Neuronal stem cell (in vitro differentiated cells): ENCODE measurements around the gene RNF224.

Source experiments
- DNase-seq: peaks from one replicate; pipeline ENCODE4 v3.0.0-alpha.2; 2013; ENCODE audit warnings: low spot score
- H2AFZ ChIP-seq: one replicate; pipeline ENCODE4 v1.6.1; 2013; ENCODE audit warnings: mild to moderate bottlenecking, low read length, inconsistent platforms
- H2AK5ac ChIP-seq: 2 replicates; pipeline ENCODE4 v1.6.1; 2013; ENCODE audit warnings: low read depth, mild to moderate bottlenecking, inconsistent platforms, low read length, moderate library complexity, mixed read lengths
- H2BK120ac ChIP-seq: 2 replicates; pipeline ENCODE4 v1.6.1; 2013; ENCODE audit warnings: low read depth, mild to moderate bottlenecking, inconsistent platforms, low read length, moderate library complexity, mixed read lengths
- H2BK12ac ChIP-seq: one replicate; pipeline ENCODE4 v1.6.1; 2013; ENCODE audit warnings: low read length, inconsistent platforms
- H2BK15ac ChIP-seq: 2 replicates; pipeline ENCODE4 v1.6.1; 2013; ENCODE audit warnings: mild to moderate bottlenecking, low read length, inconsistent platforms, mixed read lengths
- H2BK5ac ChIP-seq: one replicate; pipeline ENCODE4 v1.6.1; 2013; ENCODE audit warnings: inconsistent platforms, mild to moderate bottlenecking, low read length, moderate library complexity
- H3K14ac ChIP-seq: one replicate; pipeline ENCODE4 v1.6.1; 2013; ENCODE audit warnings: low read length, inconsistent platforms
- H3K18ac ChIP-seq: 2 replicates; pipeline ENCODE4 v1.6.1; 2013; ENCODE audit warnings: low read length, inconsistent platforms
- H3K23ac ChIP-seq: 2 replicates; pipeline ENCODE4 v1.6.1; 2013; ENCODE audit warnings: low read depth, mild to moderate bottlenecking, mixed read lengths, low read length, inconsistent platforms; ENCODE audit not compliant: poor library complexity
- H3K27ac ChIP-seq: replicated peaks from 3 replicates; pipeline ENCODE4 v1.5.1; 2013; ENCODE audit warnings: low read length, inconsistent platforms
- H3K27me3 ChIP-seq, 3 experiments: 2 replicates each; pipeline ENCODE4 v1.6.1; 2013; ENCODE audit warnings: low read length in 3 of 3, mild to moderate bottlenecking in 2 of 3, inconsistent platforms in 1 of 3, low read depth in 1 of 3, mixed read lengths in 1 of 3, moderate library complexity in 1 of 3; ENCODE audit not compliant: control insufficient read depth in 3 of 3, insufficient read depth in 3 of 3
- H3K36me3 ChIP-seq, 2 donors: replicated peaks in 1 of 2; 2 replicates each; pipeline ENCODE4 v1.6.1; 2013; ENCODE audit warnings: low read length in 2 of 2; ENCODE audit not compliant: control insufficient read depth in 2 of 2, insufficient read depth in 2 of 2
- H3K4ac ChIP-seq: 2 replicates; pipeline ENCODE4 v1.6.1; 2013; ENCODE audit warnings: inconsistent platforms, mild to moderate bottlenecking, low read length, moderate library complexity
- H3K4me1 ChIP-seq, 2 donors: 1 replicate in 1 of 2; 2 replicates in 1 of 2; pipeline ENCODE4 v1.6.1; 2013; ENCODE audit warnings: low read length in 2 of 2, low read depth in 1 of 2; ENCODE audit not compliant: control insufficient read depth in 2 of 2, insufficient read depth in 1 of 2
- H3K4me2 ChIP-seq: one replicate; pipeline ENCODE4 v1.6.1; 2013; ENCODE audit warnings: mild to moderate bottlenecking, low read length, inconsistent platforms; ENCODE audit not compliant: insufficient read depth, poor library complexity, severe bottlenecking
- H3K4me3 ChIP-seq, 2 donors: 2 replicates each; pipeline ENCODE4 v1.5.1; 2013; ENCODE audit warnings: low read length in 2 of 2, mild to moderate bottlenecking in 2 of 2, inconsistent platforms in 1 of 2, moderate library complexity in 1 of 2
- H3K79me1 ChIP-seq: one replicate; pipeline ENCODE4 v1.6.1; 2013; ENCODE audit warnings: low read depth, mild to moderate bottlenecking, inconsistent platforms, low read length, moderate library complexity
- H3K9ac ChIP-seq: one replicate; pipeline ENCODE4 v1.6.1; 2013; ENCODE audit warnings: mild to moderate bottlenecking, low read depth, low read length, inconsistent platforms; ENCODE audit not compliant: poor library complexity
- H3K9me3 ChIP-seq, 2 donors: replicated peaks in 1 of 2; 2 replicates each; pipeline versions ENCODE3 to v1.6.1; 2013; ENCODE audit warnings: low read length in 2 of 2, mild to moderate bottlenecking in 2 of 2, inconsistent platforms in 1 of 2, low read depth in 1 of 2, mixed read lengths in 1 of 2, moderate library complexity in 1 of 2; ENCODE audit not compliant: control insufficient read depth in 2 of 2, insufficient read depth in 1 of 2
- H4K8ac ChIP-seq: one replicate; pipeline ENCODE4 v1.6.1; 2013; ENCODE audit warnings: low read depth, mild to moderate bottlenecking, inconsistent platforms, low read length, moderate library complexity
- H4K91ac ChIP-seq: one replicate; pipeline ENCODE4 v1.6.1; 2013; ENCODE audit warnings: low read length, low read depth, mild to moderate bottlenecking, inconsistent platforms; ENCODE audit not compliant: poor library complexity
- WGBS, 2 donors: extraction: QIAGEN DNeasy Blood & Tissue Kit; methylation state at CpG; one replicate each; pipeline ENCODE4 v1.1.7; 2013; ENCODE audit warnings: missing lambda C conversion rate in 2 of 2, mixed read lengths in 1 of 2; ENCODE audit not compliant: insufficient read length in 2 of 2, insufficient replicate concordance in 1 of 2; ENCODE audit errors: extremely low coverage in 2 of 2; 5-methylcytosine and 5-hydroxymethylcytosine counted together

RNF224 gene

GRCh38 chr9:137183980-137184595 lies 43.2 kb upstream of the RNF224 start:
- H3K9ac ChIP-seq: no peak overlapping the region
- peaks cover 0 to 2% (median 0%) of the 10 kb centered on the region in 3 experiments for H3K27me3 ChIP-seq
- H3K36me3 ChIP-seq: peaks cover 34 to 74% of the 10 kb centered on the region in 2 donors
- H2AFZ ChIP-seq: no peak overlapping the region
- no peak overlapping the region for H3K18ac ChIP-seq
- H3K23ac ChIP-seq: peak overlapping the region; percentile 43
- H3K27ac ChIP-seq: no peak overlapping the region
- H4K8ac ChIP-seq: no peak overlapping the region
- H2AK5ac ChIP-seq: no peak overlapping the region
- no CpG with 5 or more reads among the region's 27 CpGs for WGBS, 2 donors
- no peak overlapping the region for H3K4me3 ChIP-seq
- H2BK12ac ChIP-seq: no peak overlapping the region
- peaks cover 28% of the 10 kb centered on the region for H3K79me1 ChIP-seq
- peaks cover 8% of the 10 kb centered on the region in 2 donors for H3K4me1 ChIP-seq
- no peak overlapping the region for H4K91ac ChIP-seq
- no peak overlapping the region for H2BK15ac ChIP-seq
- DNase-seq: no peak
- H3K14ac ChIP-seq: no peak overlapping the region
- H3K9me3 ChIP-seq: no peaks in the 10 kb centered on the region
- H2BK5ac ChIP-seq: no peak overlapping the region
- no peak overlapping the region for H2BK120ac ChIP-seq
- H3K4ac ChIP-seq: no peak overlapping the region
- H3K4me2 ChIP-seq: no peak overlapping the region

DNA sequence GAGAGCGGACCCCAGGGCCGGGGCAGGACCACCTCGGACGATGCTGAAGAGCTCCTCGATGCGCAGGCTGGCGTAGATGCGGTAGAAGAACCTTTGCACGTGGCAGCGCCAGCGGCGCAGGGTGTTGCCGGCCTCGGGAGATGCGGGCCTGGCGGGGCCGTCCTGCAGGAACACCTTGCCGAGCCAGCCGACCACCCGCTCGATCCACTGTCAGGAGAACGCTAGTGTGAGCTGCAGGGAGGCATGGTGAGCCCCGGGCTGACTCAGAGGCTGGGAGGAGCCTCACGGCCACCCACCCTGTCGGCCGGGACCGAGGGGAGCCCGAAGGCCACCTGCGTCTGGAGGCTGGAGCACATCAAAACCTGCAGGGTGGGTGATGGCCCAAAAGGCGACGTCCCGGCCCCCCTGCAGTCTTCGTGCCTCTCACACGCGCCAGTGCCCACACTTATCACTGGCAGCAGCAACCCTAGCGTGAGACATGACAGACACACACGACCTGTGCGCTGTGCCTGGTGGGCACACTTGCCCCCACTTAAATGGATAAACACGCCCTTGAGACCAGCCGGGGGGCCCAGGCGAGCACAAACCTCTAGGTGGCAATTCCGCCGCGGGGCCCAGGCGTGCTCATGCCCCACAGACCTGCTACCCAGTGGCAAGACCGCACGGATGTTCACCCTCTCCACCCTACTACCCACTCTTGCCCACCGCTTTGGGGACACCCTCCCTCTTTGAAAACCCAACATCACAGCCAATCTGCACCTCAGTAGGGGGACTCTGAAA lies 42.2 kb upstream of the RNF224 start:
- Histone ChIP-seq H3K23ac (peak overlapping the region; percentile 65), H2AK5ac (no peak overlapping the region), H3K9me3 (no peaks in the 10 kb centered on the region), H3K79me1 (peaks cover 31% of the 10 kb centered on the region), H2BK12ac (no peak overlapping the region), H3K27ac (no peak overlapping the region), H2BK120ac (no peak overlapping the region), H4K91ac (no peak overlapping the region), H3K18ac (no peak overlapping the region), H2BK15ac (no peak overlapping the region), H3K4me1 (peaks cover 12 to 17% of the 10 kb centered on the region in 2 donors), H2BK5ac (no peak overlapping the region), H3K4me2 (no peak overlapping the region), H3K36me3 (peaks cover 36 to 68% of the 10 kb centered on the region in 2 donors), H4K8ac (no peak overlapping the region), H3K27me3 (peaks cover 0 to 2% (median 0%) of the 10 kb centered on the region in 3 experiments), H3K4ac (no peak overlapping the region), H3K14ac (no peak overlapping the region), H3K4me3 (no peak overlapping the region), H3K9ac (no peak overlapping the region), H2AFZ (no peak overlapping the region)
- WGBS, 2 donors: no CpG with 5 or more reads among the region's 48 CpGs
- DNase-seq: no peak

GRCh38 chr9:137185921-137186320 lies 41.4 kb upstream of the RNF224 start:
- Histone ChIP-seq H3K14ac (no peak overlapping the region), H3K4me2 (no peak overlapping the region), H3K9ac (no peak overlapping the region), H3K9me3 (no peaks in the 10 kb centered on the region), H2AK5ac (no peak overlapping the region), H3K4ac (no peak overlapping the region), H3K79me1 (peaks cover 28% of the 10 kb centered on the region), H2BK15ac (no peak overlapping the region), H3K23ac (peak overlapping the region; percentile 65), H2AFZ (no peak overlapping the region), H2BK120ac (no peak overlapping the region), H3K18ac (no peak overlapping the region), H4K8ac (no peak overlapping the region), H2BK5ac (no peak overlapping the region), H3K27me3 (peaks cover 0 to 2% (median 0%) of the 10 kb centered on the region in 3 experiments), H3K4me3 (no peak overlapping the region), H3K36me3 (peaks cover 35 to 68% of the 10 kb centered on the region in 2 donors), H3K27ac (no peak overlapping the region), H2BK12ac (no peak overlapping the region), H3K4me1 (peaks cover 12 to 17% of the 10 kb centered on the region in 2 donors), H4K91ac (no peak overlapping the region)
- no peak for DNase-seq
- no CpG with 5 or more reads among the region's 19 CpGs for WGBS, 2 donors

DNA sequence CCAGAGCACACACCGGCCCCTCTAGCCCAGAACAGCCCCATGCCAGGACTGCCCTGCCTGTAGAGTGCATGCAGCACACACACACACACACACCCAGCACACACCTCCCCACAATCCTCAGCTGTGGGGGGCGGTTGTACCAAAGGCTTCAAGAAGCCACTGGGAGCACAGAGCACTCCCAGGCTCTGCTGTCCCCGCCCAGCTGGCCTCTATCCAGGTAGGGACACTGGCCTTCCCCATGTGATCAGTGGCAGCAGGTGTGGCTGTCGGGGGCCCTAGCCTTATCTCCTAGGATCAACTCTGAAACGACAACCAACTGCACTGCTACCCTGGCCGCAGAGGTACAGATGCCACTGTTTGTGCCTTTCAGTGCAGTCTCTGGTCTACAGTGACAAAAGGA lies 40.9 kb upstream of the RNF224 start:
- H3K4me3 ChIP-seq: peak overlapping the region in 1 of 2 donors; percentile 100
- no peak overlapping the region for H3K27ac ChIP-seq
- peaks cover 27% of the 10 kb centered on the region for H3K79me1 ChIP-seq
- H3K18ac ChIP-seq: no peak overlapping the region
- no peak overlapping the region for H3K14ac ChIP-seq
- WGBS, 2 donors: no CpG with 5 or more reads among the region's 6 CpGs
- H2BK15ac ChIP-seq: no peak overlapping the region
- no peak overlapping the region for H2BK12ac ChIP-seq
- H2BK120ac ChIP-seq: no peak overlapping the region
- H3K4me1 ChIP-seq: peaks cover 12 to 17% of the 10 kb centered on the region in 2 donors
- peak overlapping the region; percentile 21 for H3K9ac ChIP-seq
- no peak overlapping the region for H3K4me2 ChIP-seq
- no peak for DNase-seq
- peaks cover 33 to 68% of the 10 kb centered on the region in 2 donors for H3K36me3 ChIP-seq
- peaks cover 0 to 2% (median 0%) of the 10 kb centered on the region in 3 experiments for H3K27me3 ChIP-seq
- H2AK5ac ChIP-seq: no peak overlapping the region
- H3K23ac ChIP-seq: peak overlapping the region; percentile 65
- H3K9me3 ChIP-seq: no peaks in the 10 kb centered on the region
- no peak overlapping the region for H4K91ac ChIP-seq
- H4K8ac ChIP-seq: no peak overlapping the region
- H2BK5ac ChIP-seq: no peak overlapping the region
- H3K4ac ChIP-seq: no peak overlapping the region
- H2AFZ ChIP-seq: no peak overlapping the region
